ENCODE measurements around the gene FXYD7.

FXYD7 gene

DNA sequence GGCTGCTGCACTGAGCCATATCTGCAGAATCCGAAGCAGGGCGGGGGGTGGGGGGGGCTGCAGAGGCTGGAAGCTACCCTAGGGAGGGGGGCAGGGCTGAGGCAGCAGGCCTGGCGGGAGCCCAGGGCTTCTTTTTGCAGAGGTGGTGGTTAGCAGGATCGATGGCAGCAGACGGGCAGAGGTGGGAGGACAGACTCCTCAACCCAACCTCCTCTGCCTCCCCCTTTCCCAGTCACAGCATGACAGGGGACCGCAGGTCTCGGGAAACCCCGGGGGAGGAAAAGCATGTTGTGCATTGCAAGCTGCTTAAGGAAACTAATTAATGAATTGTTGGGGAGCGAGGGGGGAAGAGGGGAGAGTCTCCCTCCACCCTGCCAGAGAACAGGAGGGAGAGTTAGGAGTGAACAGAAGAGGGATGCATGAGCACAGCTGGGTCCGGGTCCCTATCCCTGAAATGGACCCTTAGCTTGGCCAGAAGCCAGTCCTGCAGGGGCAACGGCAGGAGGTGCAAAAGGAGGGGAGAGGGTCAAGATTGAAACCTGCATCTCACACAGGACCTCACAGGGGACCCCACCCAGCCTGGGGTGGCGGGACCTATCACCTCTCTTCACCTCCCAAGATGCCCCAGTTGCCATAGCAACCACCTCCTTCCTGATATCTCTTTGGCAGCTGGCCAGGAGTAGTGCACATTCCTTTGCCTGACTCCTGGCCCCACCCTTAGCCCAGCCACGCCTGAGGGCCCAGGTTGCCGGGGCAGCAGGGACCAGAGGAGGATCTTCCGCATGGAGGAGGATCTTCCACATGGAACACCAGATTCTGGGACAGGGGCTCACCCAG is 1.8 kb downstream of the FXYD7 start (continued):
- TF ChIP-seq PRDM10 (tag by site-specific recombination; IDR thresholded peaks at IDR 0.05) (peak; percentile 96), ZNF596 (tag by site-specific recombination; IDR thresholded peaks at IDR 0.05) (no peak), ZNF600 (tag by site-specific recombination; IDR thresholded peaks at IDR 0.05) (peak; percentile 30; the same call in 1 of the 2 replicates), ZNF544 (tag by site-specific recombination; IDR thresholded peaks at IDR 0.05) (0 out of 2 replicates have a peak, but pooled peaks have one; percentile 51), ZBTB48 (tag by site-specific recombination; IDR thresholded peaks at IDR 0.05) (peak; percentile 94), ZNF777 (tag by site-specific recombination; IDR thresholded peaks at IDR 0.05; ENCODE audit: borderline replicate concordance) (no peak), ZNF423 (tag by site-specific recombination; IDR thresholded peaks at IDR 0.05) (no peak), ZBTB20 (tag by site-specific recombination; IDR thresholded peaks at IDR 0.05) (peak; percentile 32), ZNF623 (tag by site-specific recombination; IDR thresholded peaks at IDR 0.05) (peak; percentile 7; the same call in 1 of the 2 replicates), ZNF473 (tag by site-specific recombination; IDR thresholded peaks at IDR 0.05) (no peak), ZNF664 (tag by site-specific recombination; IDR thresholded peaks at IDR 0.05) (no peak), ZNF155 (tag by site-specific recombination; IDR thresholded peaks at IDR 0.05) (no peak), ZNF548 (tag by site-specific recombination; IDR thresholded peaks at IDR 0.05) (no peak; the same call in 1 of the 2 replicates), ZNF830 (tag by site-specific recombination; IDR thresholded peaks at IDR 0.05; ENCODE audit: low read depth) (no peak), ZXDB (tag by site-specific recombination; IDR thresholded peaks at IDR 0.05) (peak; percentile 88), ZFP69B (tag by site-specific recombination; IDR thresholded peaks at IDR 0.05) (0 out of 2 replicates have a peak, but pooled peaks have one; percentile 64), ZNF837 (tag by site-specific recombination; IDR thresholded peaks at IDR 0.05) (no peak), TSHZ1 (tag by site-specific recombination; IDR thresholded peaks at IDR 0.05; ENCODE audit: borderline replicate concordance) (no peak; the same call in 1 of the 2 replicates), ZSCAN16 (tag by site-specific recombination; IDR thresholded peaks at IDR 0.05) (no peak), SCRT2 (tag by site-specific recombination; IDR thresholded peaks at IDR 0.05) (no peak), ZNF174 (tag by site-specific recombination; IDR thresholded peaks at IDR 0.05) (no peak), KLF7 (tag by site-specific recombination; IDR thresholded peaks at IDR 0.05; ENCODE audit: borderline replicate concordance) (peak; percentile 39; the same call in 1 of the 2 replicates), YY1 (tag by site-specific recombination; IDR thresholded peaks at IDR 0.05) (no peak)
- TF ChIP-seq, protein P1, sequence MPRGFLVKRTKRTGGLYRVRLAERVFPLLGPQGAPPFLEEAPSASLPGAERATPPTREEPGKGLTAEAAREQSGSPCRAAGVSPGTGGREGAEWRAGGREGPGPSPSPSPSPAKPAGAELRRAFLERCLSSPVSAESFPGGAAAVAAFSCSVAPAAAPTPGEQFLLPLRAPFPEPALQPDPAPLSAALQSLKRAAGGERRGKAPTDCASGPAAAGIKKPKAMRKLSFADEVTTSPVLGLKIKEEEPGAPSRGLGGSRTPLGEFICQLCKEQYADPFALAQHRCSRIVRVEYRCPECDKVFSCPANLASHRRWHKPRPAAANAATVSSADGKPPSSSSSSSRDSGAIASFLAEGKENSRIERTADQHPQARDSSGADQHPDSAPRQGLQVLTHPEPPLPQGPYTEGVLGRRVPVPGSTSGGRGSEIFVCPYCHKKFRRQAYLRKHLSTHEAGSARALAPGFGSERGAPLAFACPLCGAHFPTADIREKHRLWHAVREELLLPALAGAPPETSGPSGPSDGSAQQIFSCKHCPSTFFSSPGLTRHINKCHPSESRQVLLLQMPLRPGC (tag by site-specific recombination; IDR thresholded peaks at IDR 0.05) = peak; percentile 79
- TF ChIP-seq, protein P2, sequence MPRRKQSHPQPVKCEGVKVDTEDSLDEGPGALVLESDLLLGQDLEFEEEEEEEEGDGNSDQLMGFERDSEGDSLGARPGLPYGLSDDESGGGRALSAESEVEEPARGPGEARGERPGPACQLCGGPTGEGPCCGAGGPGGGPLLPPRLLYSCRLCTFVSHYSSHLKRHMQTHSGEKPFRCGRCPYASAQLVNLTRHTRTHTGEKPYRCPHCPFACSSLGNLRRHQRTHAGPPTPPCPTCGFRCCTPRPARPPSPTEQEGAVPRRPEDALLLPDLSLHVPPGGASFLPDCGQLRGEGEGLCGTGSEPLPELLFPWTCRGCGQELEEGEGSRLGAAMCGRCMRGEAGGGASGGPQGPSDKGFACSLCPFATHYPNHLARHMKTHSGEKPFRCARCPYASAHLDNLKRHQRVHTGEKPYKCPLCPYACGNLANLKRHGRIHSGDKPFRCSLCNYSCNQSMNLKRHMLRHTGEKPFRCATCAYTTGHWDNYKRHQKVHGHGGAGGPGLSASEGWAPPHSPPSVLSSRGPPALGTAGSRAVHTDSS (tag by site-specific recombination; IDR thresholded peaks at IDR 0.05) = no peak
- TF ChIP-seq, protein P3, sequence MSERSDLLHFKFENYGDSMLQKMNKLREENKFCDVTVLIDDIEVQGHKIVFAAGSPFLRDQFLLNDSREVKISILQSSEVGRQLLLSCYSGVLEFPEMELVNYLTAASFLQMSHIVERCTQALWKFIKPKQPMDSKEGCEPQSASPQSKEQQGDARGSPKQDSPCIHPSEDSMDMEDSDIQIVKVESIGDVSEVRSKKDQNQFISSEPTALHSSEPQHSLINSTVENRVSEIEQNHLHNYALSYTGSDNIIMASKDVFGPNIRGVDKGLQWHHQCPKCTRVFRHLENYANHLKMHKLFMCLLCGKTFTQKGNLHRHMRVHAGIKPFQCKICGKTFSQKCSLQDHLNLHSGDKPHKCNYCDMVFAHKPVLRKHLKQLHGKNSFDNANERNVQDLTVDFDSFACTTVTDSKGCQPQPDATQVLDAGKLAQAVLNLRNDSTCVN (tag by site-specific recombination; optimal IDR thresholded peaks at IDR 0.05) = peak; percentile 16
